ENCODE data around the gene SLC51B.

GRCh38 chr15:65020419-65020818, 24.8 kb upstream of the SLC51B start:
- TF ChIP-seq CTCF (IDR thresholded peaks at IDR 0.05) = no peak
- TF ChIP-seq POLR2A (IDR thresholded peaks at IDR 0.05) = no peak
